Heart left ventricle (tissue), 16 donors: ENCODE measurements around the gene HS6ST1. TPM values are rescaled to one million over a fixed set of nuclear protein-coding genes. Genes with fewer than 3 reads are reported as not detected.

Experiments
- ATAC-seq, 4 donors: fragments of 200-7000 bp; cut with Tn5 transposase; one replicate each; pipeline ENCODE4 v1.9.1; 2020 to 2022; ENCODE audit warnings: moderate library complexity in 4 of 4, mild to moderate bottlenecking in 3 of 4, moderate number of reproducible peaks in 1 of 4
- DNase-seq, 5 donors: peaks; one replicate each; pipeline ENCODE4 v3.0.0-alpha.2; 2020
- H3K27ac ChIP-seq, 12 donors: fragments of 200-600 bp; sonication (generic) in 4 of 12; one replicate each; pipeline versions ENCODE4 v1.5.0 to v1.8.0; 2016 to 2022; ENCODE audit warnings: mild to moderate bottlenecking in 2 of 12
- H3K27me3 ChIP-seq, 9 donors: fragments of 200-600 bp; sonication (generic) in 2 of 9; one replicate each; pipeline versions ENCODE4 v1.5.1 to v1.8.0; 2016 to 2022; ENCODE audit warnings: mild to moderate bottlenecking in 3 of 9
- H3K36me3 ChIP-seq, 9 donors: fragments of 200-600 bp; sonication (generic) in 2 of 9; one replicate each; pipeline versions ENCODE4 v1.5.0 to v1.8.0; 2018 to 2022; ENCODE audit warnings: mild to moderate bottlenecking in 2 of 9
- H3K4me1 ChIP-seq, 12 donors: fragments of 200-600 bp; sonication (generic) in 4 of 12; one replicate each; pipeline versions ENCODE4 v1.5.0 to v1.8.0; 2016 to 2022; ENCODE audit warnings: mild to moderate bottlenecking in 3 of 12
- H3K4me3 ChIP-seq, 12 donors: fragments of 200-600 bp; sonication (generic) in 4 of 12; one replicate each; pipeline versions ENCODE4 v1.5.0 to v1.8.0; 2017 to 2022; ENCODE audit warnings: mild to moderate bottlenecking in 9 of 12, moderate library complexity in 4 of 12
- H3K9me3 ChIP-seq, 12 donors: fragments of 200-600 bp; sonication (generic) in 4 of 12; one replicate each; pipeline versions ENCODE4 v1.5.0 to v1.8.0; 2016 to 2022; ENCODE audit warnings: mild to moderate bottlenecking in 1 of 12
- CTCF ChIP-seq, 12 donors: fragments of 200-600 bp; sonication (generic) in 4 of 12; IDR thresholded peaks; one replicate each; pipeline versions ENCODE4 v1.5.0 to v1.8.0; 2018 to 2022; ENCODE audit warnings: antibody characterized with exemption in 12 of 12, mild to moderate bottlenecking in 5 of 12
- POLR2A ChIP-seq, 2 donors: fragments of 450-650 bp; IDR thresholded peaks; one replicate each; pipeline ENCODE4 v1.6.1; 2017; ENCODE audit warnings: antibody characterized with exemption in 2 of 2, mild to moderate bottlenecking in 2 of 2, moderate library complexity in 2 of 2
- WGBS, 4 donors: extraction: QIAGEN DNeasy Blood & Tissue Kit in 2 of 4; methylation state at CpG; one replicate each; pipeline versions ENCODE4 v1.1.5 to v1.1.7; 2013 to 2018; 5-methylcytosine and 5-hydroxymethylcytosine counted together
- intact Hi-C, 10 donors: fragments of 100-400 bp; cut with DNase I; formaldehyde crosslinking; loops; one replicate each; pipeline versions ENCODE4 v1.11.1 to v1.14.2; 2022
- polyA plus RNA-seq, 2 donors: library from polyadenylated mRNA; stranded (reverse); fragments of 200-250 nt; gene quantifications; one replicate each; pipeline ENCODE4 v1.2.3, GENCODE V29; 2013
- total RNA-seq, 9 donors: library from RNA; depleted of rRNA in 2 of 9; stranded (reverse); fragments of >200 nt in 2 of 9; fragmentation: NEBNext Ultra II Directional in 3 of 9; extraction: Animal tissue kit (Norgen Biotek cat#: 25700) in 3 of 9; gene quantifications; one replicate each; pipeline versions ENCODE4 v1.1.0 to v1.2.4, GENCODE V29; 2016 to 2023
- donor health status: ischemic (EF 13 %, LVEDD 7.1; RV severe dilation, severe dysfunction).
- donor health status: healthy with polysubstance abuse.
- donor health status: DM: no; HTN: yes; CAD: no.
- donor health status: DM: no; HTN: no; CAD: no.
- donor health status: ischemic (EF 25% LVEDD 6.9; RV normal size, moderate dysfunction).
- donor health status: ischemic (EF 25% LVEDD 5.7; RV mildly dilated, moderate dysfunction).
- donor health status: healthy.
- donor health status: DM: yes; HTN: yes; CAD: no.
- donor health status: ischemic (EF 35%, LVEDD 5.7; RV mildly dilated, moderate dysfunction).
- donor health status: nonischemic (EF 11% LVEDD 7.7; RV severe dilation, severe dysfunction).
- donor health status: DM: yes; HTN: yes; CAD: no.
- donor health status: PGD.
- donor health status: ischemic (EF 29% LVEDD 5.4; RV normal size, mild dysfunction).
- donor health status: nonischemic (EF 23%, LVEDD 6.1; RV moderate dilation, normal function).

The HS6ST1 gene
- total and polyA plus RNA-seq, 11 donors, result 15.6 to 87.3 (median 24.9) TPM

- 79 to 92% (median 82%) methylated on average over 6 to 8 of the region's 8 CpGs for WGBS, 4 donors
- Histone ChIP-seq H3K27me3 (no peaks in the 10 kb centered on the region), H3K4me1 (peaks cover 0 to 83% (median 55%) of the 10 kb centered on the region in 12 donors), H3K27ac (peak overlapping the region in 4 of 12 donors; percentile 5 to 43 (median 34)), H3K36me3 (no peaks in the 10 kb centered on the region), H3K9me3 (no peaks in the 10 kb centered on the region), H3K4me3 (no peak overlapping the region)
- peak in 3 of 4 donors; percentile 4 to 24 (median 17) for ATAC-seq
- TF ChIP-seq CTCF (IDR thresholded peaks at IDR 0.05) (peak in 6 of 12 donors; percentile 18 to 42 (median 22)), POLR2A (IDR thresholded peaks at IDR 0.05) (no peak)
- peak in 2 of 5 donors; percentile 28 to 53 for DNase-seq
- intact Hi-C loops, result loop anchor here in 1 of 10 donors (5.0 kb wide), 1 partner anchor 34 kb away; the partner anchor contains the start of gene HS6ST1
Measured at GRCh38 chr2:128282976-128283810, 35.5 kb downstream of the HS6ST1 start.

GRCh38 chr2:128282246-128282975 is 36.3 kb downstream of the HS6ST1 start:
- H3K4me3 ChIP-seq, result no peak overlapping the region
- peaks cover 0 to 76% (median 53%) of the 10 kb centered on the region in 12 donors for H3K4me1 ChIP-seq
- H3K9me3 ChIP-seq, result no peaks in the 10 kb centered on the region
- H3K27ac ChIP-seq, result peak overlapping the region in 7 of 12 donors; percentile 2 to 49 (median 34)
- intact Hi-C loops, result loop anchor here in 1 of 10 donors (5.0 kb wide), 1 partner anchor 35 kb away; the partner anchor contains the start of gene HS6ST1
- WGBS, 4 donors, result 63 to 71% (median 70%) methylated on average over 19 to 24 of the region's 24 CpGs
- ATAC-seq (peak in 3 of 4 donors; percentile 0 to 15 (median 6)), DNase-seq (peak in 3 of 5 donors; percentile 20 to 67 (median 37))
- no peaks in the 10 kb centered on the region for H3K27me3 ChIP-seq
- TF ChIP-seq POLR2A (IDR thresholded peaks at IDR 0.05) (no peak), CTCF (IDR thresholded peaks at IDR 0.05) (no peak)
- no peaks in the 10 kb centered on the region for H3K36me3 ChIP-seq

- peak overlapping the region in 6 of 12 donors; percentile 2 to 49 (median 36) for H3K27ac ChIP-seq
Measured at GRCh38 chr2:128281852-128282245, 36.8 kb downstream of the HS6ST1 start.

More at GRCh38 chr2:128281852-128282245, 36.8 kb downstream of the HS6ST1 start:
- no peaks in the 10 kb centered on the region for H3K27me3 ChIP-seq
- WGBS, 4 donors, result 22 to 61% (median 36%) methylated on average over 2 of the region's 2 CpGs
- TF ChIP-seq CTCF (IDR thresholded peaks at IDR 0.05) (no peak), POLR2A (IDR thresholded peaks at IDR 0.05) (no peak)
- peak in 3 of 5 donors; percentile 31 to 62 (median 45) for DNase-seq
- peak in 3 of 4 donors; percentile 5 to 41 (median 40) for ATAC-seq
- intact Hi-C loops, result loop anchor here in 1 of 10 donors (5.0 kb wide), 1 partner anchor 35 kb away; the partner anchor contains the start of gene HS6ST1
- no peaks in the 10 kb centered on the region for H3K36me3 ChIP-seq
- H3K4me3 ChIP-seq, result no peak overlapping the region
- peaks cover 0 to 70% (median 47%) of the 10 kb centered on the region in 12 donors for H3K4me1 ChIP-seq
- no peaks in the 10 kb centered on the region for H3K9me3 ChIP-seq
